Stimulated activated CD4-positive, alpha-beta T cell treated with anti-CD3 and anti-CD28 coated beads, TNF-alpha, amount 100 ng/mL, for 4 hours (primary cell): ENCODE results near the gene GDF7.

ENCODE experiments used
- DNase-seq, 3 experiments: peaks; one replicate each; pipeline ENCODE4 v3.0.0-alpha.2; 2020; ENCODE audit warnings: low read depth in 3 of 3

The GDF7 gene

DNA sequence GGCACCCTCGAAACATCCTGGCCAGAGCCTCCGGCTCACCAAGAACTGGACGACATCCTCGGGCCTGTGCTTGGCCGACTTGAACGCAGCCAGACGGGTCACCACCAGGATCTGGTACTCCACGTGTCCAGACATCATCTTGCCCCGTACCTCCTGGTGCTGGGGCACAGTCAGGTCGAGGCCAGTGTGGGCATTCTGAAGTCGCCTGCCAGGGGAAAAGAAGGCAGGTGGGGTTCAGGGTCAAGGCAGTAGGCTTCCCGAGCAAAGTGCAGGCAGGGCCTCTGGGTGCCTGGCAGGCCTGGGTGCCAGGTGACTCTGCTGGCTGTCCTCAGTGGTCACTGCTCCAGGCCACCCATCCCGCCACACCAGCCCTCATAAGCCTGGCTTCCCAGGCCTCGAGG lies 21.6 kb upstream of the GDF7 start:
- no peak for DNase-seq

DNA sequence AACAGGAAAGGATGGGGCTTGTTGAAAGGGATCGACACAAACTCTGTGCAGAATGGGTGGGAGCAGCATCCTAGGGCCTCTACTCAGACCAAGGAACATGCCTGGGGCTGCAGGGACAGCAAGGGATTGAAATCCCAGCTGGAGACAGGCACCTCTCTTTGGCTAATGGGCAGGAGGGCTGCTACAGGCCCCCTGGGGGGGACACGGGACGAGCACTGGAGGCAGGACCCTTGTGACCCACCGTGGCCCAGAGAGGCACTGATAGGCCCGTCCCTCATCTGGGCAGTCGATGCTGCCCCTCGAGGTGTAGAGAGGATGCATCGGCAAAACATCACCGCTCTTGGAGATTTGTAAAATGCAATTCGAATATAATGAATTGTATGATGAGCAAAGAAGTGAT lies 21.2 kb upstream of the GDF7 start:
- no peak for DNase-seq

DNA sequence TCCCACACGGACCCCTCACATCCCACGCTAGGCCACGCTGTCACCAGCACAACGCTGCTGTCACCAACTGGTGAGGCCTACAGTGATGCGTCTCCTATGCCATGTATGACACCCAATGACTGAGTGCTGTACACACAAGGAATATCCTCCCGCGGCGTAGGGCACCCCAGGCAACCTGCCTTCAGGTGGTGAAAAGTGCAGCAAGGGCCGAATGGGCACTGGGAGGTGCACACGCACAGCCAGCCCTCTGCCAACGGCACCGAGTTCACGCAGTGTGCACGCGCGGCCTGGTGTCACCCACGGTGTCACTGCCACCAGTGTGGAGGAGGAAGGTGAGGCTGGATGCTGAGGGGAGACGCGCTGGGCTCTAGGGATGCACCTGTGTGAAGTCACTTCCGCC lies 20.5 kb upstream of the GDF7 start:
- DNase-seq: no peak

DNA sequence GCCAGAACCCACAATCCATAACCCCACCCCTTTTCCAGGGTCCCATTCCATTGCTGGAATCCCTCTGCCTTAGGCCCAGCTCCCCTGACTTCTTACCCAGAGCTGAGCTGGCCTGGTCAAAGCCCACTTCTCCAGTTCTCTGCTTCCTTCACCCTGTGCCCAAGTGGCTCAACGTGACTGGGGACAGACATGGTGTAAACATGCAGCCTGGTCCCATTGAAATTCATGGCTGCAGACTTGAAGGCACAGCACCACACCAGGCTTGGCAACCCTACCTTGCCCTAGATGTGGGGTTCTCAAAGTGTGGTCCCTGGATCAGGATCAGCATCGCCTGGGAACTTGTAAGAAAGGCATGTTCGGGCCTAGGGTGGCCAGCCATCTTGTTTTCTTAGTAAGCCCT lies 19.7 kb upstream of the GDF7 start:
- no peak for DNase-seq

DNA sequence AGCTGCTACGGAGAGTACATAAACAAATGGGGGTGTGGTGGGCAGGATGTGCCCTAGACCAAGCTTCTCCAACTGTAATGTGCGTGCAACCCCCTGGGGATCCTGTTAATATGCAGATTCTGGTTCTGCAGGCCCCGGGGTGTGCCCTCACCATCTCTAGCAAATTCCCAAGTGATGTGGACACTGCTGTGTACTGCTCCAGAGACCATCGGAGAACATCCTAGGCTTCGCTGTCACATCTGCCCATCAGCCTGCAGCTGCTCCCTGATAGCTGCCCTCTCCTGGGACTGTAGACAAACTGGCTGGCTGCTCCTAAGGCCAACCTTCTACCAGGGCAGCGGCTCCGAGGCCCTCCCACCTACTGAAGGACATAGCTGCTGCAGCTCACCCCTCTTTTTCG lies 19.2 kb upstream of the GDF7 start:
- DNase-seq: no peak

DNA sequence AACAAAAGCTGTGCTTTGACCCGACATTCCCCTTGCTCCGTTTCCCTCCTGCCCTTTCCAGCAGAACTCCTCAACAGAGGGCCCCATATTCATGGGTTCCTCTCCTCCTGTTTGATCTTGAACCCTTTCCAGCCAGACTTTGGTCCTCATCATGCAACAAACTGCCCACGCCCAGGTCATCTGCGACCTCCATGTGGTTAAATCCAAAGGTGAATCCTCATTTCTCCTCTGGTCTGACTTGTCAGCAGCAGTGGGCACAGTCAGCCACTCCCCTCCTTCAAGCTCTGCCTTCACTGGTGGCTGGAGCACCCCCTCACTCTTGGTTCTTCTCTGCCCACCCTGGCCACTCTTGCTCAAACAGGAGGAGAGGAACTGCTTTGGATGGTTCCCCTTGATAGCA lies 18.7 kb upstream of the GDF7 start:
- DNase-seq: no peak

DNA sequence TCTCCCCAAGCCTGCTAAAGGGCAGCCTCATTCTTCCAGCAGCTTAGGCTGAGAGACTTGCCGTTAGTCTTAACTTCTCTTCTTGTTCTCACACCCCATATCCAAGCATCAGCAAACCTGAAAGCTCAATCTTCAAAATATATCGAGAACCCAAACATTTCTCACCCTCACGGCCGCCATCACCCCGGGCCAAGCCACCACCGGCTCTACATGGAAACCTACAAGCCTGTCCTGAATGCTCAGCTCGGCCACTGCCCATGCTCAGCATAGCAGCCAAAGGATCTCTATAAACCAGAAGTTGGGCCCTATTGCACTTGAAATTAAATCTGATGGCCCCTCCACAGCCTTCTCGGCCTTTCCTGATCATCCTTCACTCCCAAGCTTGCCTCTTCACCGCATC lies 18.1 kb upstream of the GDF7 start:
- DNase-seq: no peak

DNA sequence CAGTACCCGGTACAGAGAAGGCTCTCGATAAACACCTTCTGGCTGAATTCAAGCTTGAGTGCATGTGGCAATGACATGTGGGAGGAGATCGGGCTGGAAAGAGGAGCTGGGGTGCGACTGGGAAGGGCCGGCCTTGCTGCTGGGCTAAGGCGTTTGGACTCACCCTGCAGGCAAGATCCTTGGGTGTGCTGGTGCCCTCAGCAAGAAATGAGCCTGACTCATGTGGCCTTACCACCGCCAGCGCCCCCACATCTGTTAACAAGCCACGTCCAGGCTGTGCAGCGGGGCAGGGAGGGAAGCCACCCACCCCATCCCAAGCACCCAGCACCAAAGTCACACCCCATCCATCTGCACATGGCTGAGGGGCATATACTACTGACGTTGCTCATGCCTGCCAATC lies 17.4 kb upstream of the GDF7 start:
- DNase-seq: no peak

DNA sequence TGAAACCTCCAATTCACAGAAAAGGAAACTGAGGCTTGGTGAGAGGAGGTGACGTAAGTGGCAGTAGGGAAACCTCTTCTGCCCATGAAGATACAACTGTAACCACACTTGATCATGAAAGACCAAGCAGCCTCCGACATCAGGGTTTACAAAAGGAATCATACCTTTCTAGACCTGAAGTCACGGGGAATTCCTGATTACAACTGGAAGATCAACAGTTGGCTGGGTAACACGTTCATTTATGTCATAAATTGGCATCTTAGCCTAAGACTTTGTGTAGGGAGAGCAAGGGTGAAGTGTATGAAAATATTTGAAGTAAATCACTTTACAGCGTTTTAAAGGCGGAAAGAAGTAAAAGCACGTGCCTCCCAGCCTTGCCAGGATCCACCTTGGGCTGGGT lies 17.0 kb upstream of the GDF7 start:
- DNase-seq: no peak

DNA sequence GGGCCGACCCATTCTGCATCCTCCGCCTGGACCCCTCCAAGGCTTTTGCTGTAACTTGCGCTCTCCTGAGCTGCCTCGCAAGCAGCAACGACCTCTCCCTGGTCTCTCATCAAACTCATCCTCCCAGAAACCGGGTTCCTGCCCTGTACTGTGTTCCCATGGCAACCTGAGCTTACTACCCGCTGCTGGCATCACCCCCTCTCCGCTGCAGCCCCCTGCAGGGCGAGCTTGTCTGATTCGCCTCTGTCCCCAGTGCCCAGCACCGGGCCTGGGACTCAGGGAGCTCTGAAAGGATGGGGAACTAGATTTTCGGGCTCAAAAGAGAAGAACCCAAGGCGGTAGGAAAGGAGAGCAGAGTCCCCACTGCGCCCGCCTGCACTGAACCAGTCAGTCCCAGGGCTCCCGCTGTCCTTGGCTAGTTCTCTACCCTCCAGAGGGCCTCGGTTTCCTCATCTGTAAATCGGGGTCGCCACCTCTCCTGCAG lies 16.5 kb upstream of the GDF7 start:
- DNase-seq: no peak

DNA sequence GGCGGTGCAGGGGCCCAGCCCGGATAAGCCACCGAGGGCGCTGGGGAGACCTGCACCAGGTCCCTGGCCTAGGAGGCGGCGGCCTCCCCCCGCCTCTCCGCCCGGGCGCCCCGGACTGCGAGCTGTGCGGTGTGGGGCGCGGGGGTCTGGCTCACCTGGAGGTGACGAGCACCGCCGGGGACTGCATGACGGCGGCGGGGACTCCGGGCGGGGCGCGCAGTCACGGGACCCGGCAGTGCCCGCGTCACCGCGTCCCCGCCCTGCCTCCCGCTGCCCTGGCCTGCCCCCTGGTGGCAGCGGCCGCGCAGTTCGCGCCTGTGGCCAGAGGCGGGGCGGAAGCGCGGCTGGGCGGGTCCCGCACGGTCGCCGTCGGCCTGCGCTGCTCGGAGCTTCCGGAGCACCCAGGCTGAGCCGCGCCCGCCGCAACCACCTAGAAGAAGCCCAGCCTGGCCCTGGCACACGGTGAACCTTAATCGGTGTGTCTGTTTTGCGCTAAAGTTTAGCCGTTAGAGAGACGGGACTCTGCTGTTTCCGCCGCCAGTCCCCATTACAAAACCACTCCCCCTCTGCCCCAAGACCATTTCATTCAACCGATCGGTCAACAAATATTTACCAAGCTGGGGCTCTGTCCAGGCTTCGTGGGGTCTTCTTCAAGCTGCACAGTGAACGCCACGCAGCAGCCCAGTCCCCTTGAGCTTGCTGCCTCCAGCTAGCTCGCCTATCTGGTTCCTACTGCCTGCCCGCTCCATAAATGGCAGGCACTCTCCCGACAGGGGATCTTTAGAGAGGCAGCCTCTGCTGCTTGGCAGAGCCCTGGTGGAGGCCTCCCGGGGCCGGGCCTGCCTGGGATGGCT lies 15.8 kb upstream of the GDF7 start, which contains the start of gene HS1BP3:
Gene HS1BP3 (minus strand): TSS at position 222 of the 854 bp plus-strand sequence. CDS start 35 bp downstream, at position 187.
- DNase-seq: peak; percentile 70 to 80 (median 79)

DNA sequence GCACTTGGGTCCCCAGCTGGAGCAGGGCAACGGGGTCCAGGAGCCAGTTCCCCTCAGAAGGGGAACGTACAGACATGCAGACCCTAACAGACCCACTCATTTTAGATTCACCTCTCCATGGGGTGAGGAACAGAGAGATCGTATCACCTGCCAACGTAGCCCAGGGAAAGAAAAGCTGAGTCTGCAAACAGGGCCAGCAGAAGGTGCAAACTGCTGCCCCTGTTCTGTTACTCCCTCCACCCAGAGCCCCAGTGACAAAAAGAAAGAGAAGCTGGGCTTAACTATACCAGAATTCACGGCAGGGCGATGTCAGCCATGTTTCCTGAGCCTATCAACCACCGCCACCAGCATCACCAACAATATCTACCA lies 15.2 kb upstream of the GDF7 start:
- DNase-seq: no peak

DNA sequence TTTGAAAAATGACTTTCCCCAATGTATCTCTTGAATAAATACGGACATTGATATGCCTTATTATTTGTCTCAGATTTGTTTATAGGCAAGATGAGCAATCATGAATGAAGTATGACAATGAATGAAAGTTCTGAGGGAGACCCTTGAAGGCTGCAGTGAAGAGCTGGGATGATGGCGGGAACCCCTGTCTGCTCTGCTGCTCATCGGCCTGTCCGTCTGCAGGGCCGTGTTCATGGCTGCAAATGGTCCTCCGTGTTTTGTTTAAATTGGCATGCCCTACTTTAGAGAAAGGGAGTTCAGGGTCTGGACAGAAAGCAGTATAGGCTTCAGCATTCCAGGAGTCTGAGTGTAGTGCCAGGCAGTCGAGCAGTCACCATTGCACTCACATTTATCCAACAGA lies 14.8 kb upstream of the GDF7 start:
- DNase-seq: no peak

DNA sequence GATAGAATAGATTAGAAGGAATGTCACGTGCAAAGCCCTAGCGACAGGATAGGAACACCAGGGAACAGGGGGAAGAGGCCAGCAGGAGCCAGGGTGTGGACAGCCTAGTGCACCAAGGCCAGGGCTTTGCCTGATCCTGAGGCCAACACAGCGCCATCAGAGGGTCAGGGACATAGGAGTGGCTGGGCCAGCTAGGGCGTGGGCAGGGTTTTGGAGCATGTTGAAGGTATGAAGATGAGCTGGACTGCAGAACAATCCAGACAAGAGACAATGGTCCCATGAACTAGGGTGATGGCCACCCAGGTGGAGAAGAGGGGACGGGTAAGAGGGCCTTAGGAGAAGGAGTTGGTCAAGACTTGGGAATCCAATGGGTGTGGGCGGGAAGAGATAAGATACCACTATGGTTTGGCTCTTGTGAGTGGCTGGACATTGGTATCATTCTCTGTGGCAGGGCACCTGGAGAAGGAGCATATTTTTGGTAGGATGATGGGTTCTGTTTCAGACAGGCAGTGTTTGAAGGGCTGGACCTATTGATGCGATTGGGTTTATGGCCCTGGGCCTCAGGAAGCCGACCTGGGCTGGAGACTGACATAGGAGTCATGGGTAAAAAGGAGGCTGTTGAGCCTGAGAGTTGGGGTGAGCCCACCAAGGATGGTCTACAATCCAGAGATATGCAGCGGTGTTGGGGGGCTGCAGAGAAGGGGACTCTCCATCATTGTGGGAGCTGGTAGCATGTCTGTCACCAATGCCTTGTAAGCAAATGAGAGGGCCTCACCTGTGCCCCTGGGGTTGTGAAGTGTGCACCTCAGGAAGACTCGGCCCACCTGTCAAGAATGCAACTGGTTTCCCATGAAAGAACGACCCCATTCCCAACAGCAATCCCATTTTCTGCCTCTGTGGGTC lies 14.0 kb upstream of the GDF7 start:
- no peak for DNase-seq

DNA sequence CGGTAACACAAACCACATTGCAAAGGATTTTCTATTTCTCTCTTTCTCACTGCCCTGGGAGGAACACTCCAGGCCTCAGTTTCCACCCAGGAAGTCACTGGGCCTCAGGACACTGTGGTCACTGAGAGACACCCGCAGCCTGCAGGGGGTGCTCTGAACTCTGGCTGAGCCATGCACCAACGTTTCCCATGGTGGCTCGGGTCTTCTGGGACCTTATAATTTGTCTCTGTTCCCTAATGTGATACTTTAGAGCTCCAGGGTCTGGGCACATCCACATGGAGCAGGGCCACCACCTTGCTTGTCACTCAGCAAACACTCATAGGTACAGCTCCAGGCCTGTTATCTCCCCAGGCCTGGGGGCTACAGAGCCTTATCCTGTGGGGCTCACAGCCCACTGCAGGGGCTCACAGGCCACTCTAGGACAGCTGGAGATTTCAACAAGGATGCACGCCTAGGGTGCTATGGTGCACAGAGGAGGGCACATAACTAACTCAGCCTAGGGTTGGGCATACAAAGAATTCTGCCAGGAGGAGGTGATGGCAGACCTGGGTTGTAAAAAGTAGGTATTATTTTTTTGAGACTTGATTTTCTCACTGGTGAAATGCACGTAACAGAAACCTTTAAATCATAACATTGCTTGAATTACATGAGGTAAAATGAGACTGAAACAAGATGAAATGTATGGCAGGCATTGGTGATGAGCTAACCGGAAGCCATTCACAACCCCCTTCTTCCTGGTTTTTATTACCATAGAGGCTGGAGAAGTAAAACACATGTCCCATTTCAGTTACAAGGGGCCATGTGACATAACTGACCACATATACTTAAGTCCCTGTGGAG lies 13.0 kb upstream of the GDF7 start:
- DNase-seq: no peak

DNA sequence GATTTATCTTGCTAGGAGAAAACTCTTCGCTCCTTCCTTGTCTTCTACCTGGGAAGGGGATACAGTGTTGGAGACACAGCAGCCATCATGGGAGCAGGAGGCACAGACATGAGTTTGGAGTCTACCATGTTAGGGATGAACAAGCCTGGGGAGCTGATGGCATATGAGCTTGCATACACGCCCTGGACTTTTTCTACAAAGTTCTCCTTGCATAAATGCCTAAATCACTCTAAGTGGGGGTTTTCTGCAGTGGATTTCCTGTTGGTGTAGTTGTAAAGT lies 12.5 kb upstream of the GDF7 start:
- DNase-seq: no peak

DNA sequence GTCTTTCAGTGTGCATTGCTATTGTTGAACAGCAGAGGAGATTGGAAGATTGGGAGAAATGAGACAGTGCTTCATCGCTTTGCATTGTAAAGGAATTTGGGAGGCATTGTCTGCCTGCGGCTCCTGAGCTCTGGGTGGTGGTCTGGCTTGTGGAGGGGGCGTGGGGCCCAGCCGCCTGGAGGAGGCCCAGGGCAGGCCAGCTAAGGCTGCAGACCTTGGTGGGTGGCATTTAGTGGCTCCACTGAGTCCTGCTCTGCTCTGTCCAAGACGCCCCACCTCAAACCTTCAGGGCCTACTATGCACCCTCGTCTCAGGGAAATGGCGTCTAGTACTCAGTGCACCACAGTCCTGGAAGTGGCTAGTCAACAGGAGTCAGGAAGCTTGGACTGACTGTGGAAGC lies 10.4 kb upstream of the GDF7 start:
- no peak for DNase-seq

DNA sequence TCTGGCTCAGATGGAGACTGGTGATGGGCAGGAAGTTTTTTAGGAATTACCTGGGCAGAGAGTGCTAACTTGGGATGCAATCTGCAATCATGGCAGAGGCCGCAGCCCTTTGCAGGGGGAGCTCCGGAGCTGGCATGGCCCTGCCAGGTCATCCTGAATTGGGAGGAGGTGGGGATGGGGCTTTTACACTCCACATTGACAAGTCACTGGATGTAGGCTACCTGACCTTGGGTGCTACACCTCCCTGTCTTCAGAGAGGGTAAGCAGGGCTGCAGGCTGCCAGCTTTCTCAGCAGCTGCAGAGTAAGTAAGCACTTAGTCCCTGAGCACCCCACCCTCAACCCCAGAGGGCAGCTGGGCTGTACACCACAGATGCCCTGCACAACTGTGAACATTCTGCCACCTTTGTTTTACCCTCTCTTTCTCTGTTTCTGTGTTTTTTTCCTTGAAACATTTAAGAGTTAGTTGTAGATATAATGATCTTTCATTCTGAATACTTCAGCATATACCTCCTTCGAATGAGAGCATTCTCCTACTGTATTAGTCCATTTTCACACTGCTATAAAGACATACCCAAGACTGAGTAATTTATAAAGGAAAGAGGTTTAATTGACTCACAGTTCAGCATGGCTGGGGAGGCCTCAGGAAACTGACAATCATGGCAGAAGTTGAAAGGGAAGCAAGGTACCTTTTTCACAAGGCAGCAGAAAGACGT lies 9.3 kb upstream of the GDF7 start:
- no peak for DNase-seq

DNA sequence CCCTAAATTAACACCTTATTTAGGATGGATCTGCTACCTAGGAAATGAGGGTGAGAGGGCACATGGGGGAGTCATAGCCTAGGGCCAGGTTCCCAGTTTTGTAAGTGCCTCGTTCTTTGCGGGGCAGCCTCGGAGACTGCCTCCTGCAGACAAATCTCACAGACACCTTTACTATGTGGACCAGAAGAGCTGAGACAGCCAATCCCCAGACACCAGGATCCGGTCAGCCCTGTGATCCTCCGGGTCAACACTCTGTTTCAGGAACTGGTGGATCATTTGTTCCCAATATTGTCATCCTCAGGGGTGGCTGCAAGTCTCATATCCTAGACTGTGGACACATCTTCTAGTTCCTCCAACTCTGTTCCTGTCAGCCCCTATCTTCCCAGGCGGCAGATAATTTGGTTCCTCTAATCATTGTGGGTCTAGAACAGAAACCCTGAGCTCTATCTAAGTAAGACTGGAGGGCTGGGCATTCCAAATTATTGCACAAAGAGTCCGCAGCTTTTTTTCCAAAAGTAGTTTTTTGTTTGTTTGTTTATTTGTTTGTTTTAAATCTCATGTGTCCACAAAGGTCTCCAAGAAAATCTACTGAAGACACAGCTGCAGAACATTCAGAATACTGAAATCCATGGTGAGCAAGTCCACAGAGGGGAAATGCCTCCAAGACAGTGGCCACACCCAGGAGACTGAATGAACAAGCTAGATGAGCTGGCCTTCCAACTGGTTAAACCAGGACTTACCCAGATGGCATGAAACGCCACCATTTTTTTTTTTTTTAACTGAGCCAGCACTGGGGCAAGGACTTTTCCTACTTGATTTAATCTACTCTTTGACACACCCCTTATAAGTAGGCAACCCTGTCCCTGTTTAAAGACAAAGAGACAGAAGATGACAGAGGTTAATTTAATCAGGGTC lies 6.2 kb upstream of the GDF7 start:
- DNase-seq: no peak
